ENCODE results near the gene PRKCA.

The PRKCA gene

DNA sequence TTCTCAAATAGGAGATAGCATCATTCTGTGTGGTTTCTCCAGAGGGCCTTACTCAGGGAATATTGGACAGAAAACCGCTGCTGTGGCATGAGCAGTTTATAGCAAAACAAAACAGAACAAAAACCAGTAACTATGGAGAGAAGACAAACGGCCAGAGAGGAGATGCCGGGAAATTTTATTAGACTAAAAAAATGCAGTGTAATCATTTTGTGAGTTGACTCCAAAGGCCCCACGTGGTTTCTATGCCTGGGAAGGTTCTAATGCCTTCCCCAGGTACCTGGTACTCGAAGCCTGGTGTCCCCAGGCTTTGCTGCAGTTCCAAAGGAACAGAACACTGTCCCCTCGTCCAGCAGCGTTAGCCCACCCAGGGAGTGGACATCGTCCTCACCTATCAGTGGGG, 519.6 kb downstream of the PRKCA start:
- no peak for DNase-seq (ENCODE audit: low read depth in 1 of 2, low spot score in 1 of 2)

DNA sequence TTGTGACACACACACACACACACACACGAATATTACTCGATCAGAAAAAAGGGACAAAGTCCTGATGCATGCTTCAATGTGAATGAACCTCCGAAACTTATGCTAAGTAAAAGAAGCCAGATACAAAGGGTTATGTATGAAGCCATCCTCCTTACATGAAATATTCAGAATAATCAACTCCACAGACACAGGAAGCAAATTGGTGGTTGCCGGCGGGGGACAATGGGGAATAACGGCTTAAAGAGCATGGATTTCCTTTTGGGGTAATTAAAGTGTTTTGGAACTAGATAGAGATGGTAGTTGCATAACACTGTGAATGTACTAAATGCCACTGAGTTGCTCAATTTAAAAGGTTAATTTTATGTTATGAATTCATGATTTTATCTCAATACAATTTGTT, 524.4 kb downstream of the PRKCA start:
- DNase-seq (ENCODE audit: low read depth in 1 of 2, low spot score in 1 of 2): no peak

DNA sequence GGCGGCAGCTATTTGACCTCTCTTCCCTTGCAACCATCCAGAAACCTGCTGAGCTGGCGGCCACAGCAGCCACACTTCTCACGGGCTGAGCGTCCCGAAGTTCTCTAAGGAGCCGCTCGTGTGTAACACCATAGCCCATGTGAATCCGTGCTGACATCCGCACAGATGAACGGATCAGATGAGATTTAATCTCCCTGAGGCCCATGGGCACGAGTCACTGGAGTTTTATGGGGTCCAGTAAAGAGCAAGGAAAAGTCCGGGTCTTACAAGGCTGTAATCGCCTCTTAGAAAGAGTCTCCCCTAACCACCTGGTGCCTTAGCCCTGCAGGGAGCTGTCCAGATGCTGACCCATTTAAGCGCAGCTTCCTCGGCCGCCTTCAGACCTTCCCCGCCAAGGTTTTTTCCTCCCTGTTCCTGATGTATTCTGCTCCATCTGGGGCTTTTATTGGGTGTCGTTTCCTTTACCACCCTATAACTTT, 527.0 kb downstream of the PRKCA start:
- DNase-seq (ENCODE audit: low read depth in 1 of 2, low spot score in 1 of 2): no peak

DNA sequence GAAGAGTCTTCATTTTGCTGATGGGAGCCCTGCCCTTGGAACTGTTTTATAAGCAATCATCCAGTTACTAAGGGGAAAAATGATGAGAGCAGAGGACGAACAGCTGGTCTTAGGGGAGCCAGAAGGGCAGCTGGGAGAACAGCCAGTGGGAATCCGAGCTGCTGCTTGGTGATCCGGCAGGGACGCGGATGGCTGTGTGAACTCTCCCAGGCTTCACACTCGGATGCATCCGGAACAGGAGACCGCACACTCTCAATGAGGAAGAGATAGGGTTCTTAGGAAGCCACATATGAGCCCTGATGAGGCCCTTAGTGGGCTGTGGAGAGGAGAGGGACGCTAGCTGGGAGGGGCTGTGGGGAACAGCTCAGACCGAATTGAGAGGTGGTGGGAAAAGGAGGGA, 527.5 kb downstream of the PRKCA start:
- no peak for DNase-seq (ENCODE audit: low read depth in 1 of 2, low spot score in 1 of 2)

DNA sequence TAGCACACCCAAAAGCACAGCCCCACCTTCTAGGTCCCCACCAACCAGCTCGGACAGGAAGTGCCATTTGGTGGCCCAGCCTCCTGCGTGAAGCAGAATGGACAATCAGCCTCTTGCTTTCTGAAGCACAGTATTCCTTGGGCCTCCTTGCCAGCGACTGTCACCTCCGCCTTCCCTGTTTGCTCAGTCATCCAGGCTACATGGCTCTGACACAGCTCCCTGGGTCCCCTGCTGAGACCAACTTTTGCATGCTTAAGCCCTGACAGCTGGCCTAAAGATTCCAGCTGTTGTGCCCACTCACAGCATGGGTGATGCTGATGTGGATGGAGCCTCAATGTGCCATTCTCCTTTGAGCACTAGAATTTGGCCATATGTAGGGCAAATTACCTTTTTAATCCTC, 528.0 kb downstream of the PRKCA start:
- DNase-seq (ENCODE audit: low read depth in 1 of 2, low spot score in 1 of 2): no peak

DNA sequence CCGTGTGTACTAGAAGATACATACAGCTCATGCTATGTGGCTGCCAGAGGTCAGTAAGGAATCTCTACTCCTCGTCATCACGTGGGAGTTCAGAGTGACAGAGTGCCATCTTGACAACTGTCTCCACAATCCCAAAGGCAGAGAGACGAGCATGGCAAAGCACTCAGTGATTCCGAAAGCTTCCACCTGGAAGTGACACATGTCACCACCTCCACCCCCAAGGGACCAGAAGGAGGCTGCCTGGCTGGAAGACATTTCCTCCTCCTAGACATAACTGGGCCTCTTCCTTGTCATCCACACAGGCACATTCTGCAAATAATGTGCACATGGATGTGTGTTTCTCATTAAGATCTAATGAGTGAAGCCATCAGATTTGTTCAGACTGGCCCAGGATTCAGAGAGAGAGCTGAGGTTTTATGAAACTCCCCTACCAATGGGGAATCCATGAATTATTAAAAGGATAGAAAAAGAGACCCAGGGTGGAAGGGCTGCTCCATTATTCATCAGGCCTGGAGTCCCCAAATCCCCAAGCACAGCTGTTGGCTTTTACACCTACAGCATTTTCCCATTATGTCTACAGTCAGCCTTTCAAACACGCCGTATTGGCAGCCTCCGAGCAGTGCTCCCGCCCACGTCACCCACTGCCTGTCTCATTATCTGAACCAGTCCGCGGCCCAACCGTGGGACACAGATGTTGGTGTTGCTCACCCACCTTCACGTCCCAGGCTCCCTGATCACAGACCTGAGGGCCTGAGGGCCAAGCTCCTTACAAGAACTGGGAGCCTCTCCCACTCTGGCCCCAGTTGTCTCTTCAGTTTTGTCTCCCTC, 529.2 kb downstream of the PRKCA start:
- DNase-seq (ENCODE audit: low read depth in 1 of 2, low spot score in 1 of 2): no peak

DNA sequence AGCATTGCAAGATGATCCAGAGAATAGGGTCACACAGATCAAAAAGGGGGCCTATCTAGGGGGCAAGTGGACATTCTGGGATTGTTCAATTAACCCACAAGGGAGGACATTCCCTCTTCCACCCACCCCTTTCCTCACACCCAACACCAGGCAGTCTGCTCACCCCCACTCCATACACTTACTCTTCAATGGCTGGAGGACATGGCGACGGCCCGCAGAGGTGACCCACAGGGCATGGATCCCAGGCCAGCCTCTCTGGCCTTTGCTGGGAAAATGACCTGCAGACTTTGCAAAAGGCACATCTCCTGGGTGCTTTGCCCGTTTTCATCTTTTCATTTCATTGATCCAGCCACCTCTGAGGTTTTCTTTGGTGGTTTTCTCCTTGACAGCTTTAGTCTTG, 530.8 kb downstream of the PRKCA start:
- DNase-seq (ENCODE audit: low read depth in 1 of 2, low spot score in 1 of 2): no peak

DNA sequence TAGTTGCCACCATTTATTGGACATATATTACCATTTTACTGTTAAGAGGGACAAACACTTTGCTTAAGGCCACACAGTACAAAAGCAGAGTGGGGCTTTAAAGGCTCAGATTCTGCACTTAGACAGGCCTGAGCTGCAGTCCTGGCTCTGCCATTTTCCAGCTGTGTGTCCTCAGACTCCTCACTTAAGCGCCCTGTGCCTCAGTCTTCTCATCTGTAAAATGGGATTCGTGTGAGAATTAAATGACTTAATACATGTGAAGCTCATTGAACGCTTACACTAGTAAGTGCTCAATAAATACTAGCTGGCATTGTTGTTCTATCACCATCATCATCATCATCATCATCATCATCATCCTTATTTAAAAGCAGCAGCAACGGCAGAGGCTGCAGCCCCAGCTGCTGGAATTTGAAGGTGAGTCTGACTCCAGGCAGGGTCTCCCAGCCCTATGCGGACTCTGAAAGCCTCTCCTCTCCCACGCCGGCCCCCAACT, 532.1 kb downstream of the PRKCA start:
- DNase-seq (ENCODE audit: low read depth in 1 of 2, low spot score in 1 of 2): no peak

DNA sequence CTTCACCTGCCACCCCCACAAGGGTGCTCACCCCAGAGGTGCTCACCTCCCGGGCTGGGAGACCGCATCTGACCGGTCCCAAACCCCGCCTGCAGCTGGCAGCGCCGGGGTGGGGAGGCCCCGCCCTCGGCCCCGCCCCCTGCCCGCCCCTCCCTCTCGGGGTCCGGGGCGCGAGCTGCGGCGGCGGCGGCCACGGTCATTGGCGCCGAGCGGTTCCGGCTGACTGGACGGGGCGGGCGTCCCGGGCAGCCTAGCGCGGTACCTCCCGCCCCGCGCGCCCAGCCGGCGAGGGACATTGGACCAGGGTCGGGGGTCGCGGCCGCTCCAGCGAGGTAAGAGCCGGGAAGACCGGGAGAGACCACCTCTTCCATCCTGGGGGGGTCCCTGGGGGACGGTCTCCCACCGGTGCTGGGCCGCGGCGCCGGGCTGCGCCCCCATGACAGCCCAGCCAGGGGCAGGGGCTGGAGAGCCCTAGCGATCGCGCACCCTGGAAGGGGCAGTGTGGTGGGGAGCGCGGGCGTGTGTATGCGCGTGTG, 532.6 kb downstream of the PRKCA start, which contains the start of gene CACNG5:
Gene CACNG5 (plus strand): TSS at position 199 of the 536 bp plus-strand sequence. CDS start 42,216 bp downstream, outside the sequence.
- no peak for DNase-seq (ENCODE audit: low read depth in 1 of 2, low spot score in 1 of 2)

DNA sequence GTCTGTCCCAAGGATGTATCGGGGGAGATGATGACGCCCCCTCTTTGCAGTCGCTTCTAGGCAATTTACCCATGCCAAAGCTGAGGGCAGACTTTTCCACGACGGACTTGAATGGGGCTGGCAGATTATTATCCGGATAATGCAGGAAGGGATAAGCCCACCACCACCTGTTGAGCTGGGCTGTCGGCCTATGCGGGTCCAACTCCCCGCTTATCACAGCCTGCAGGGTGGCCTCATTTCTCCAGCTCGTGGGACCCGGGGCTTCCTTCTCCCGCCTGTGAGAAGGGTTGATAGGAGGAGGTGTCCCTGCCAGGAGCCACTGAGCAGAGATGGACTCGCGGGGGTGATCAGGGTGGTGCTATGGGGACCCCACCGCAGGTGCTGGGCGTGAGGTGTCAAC, 533.1 kb downstream of the PRKCA start:
- no peak for DNase-seq (ENCODE audit: low read depth in 1 of 2, low spot score in 1 of 2)

DNA sequence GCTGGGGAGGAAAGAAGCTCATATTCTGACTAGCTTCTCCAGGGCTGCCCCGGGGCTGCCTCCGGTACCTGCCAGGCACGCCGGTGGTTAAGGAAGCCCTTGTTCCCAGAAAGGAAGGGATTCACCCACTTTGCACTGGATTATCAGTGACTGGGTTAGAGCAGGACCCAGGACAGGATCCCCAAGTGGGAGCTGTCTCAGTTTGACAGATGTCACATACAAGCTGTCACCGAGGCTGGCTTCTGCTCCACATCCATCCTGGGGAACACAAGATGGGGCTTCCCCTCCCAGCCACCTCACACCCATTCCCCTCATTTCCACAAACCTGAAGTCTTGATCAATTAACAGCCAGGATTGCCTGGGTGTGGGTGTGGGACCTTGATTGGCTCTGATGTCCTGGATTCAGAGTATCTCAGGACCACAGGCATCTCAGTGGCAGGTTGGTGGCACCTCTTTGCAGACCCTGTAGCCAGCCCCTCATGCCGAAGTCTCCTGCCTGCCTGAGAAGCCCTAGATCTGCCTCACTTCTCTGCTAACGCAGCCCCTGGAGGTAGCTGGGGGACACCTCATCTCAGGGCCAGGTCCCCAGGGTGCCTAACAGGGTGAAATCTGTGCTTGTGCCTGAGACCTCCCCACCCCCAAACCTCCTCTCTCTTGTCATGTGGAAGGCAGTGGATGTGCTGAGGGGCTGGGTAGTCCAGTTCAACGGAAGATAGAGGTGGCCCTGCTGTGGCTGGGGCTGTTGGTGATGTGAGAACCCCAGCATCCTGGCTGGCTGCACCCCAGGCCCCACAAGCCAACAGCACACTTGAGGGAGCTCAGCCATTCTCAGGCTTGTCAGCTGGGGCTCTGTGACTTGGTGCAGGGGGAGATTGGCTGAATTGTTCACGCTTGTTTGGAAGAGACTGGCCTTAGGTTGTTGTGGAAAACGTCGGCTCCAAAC, 533.9 kb downstream of the PRKCA start:
- no peak for DNase-seq (ENCODE audit: low read depth in 1 of 2, low spot score in 1 of 2)

DNA sequence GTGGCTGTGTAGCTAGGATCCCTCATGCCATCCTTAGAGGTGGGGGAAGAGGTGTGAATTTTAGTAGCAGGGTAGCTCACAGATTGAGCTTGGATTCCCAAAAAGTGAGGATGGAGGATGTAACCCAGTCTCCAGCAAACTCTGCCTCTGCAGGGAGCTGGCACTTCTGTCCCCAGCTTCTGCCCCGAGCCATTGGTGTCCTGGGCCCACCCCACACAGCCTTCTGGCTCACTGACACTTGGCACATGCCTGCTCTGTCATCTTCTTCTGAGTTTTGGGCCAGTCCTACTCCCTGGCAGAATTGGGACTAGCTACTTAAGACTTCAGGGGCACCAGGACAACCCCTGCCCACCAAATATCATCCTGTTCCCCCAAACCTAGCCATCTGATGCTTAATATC, 534.8 kb downstream of the PRKCA start:
- no peak for DNase-seq (ENCODE audit: low read depth in 1 of 2, low spot score in 1 of 2)

DNA sequence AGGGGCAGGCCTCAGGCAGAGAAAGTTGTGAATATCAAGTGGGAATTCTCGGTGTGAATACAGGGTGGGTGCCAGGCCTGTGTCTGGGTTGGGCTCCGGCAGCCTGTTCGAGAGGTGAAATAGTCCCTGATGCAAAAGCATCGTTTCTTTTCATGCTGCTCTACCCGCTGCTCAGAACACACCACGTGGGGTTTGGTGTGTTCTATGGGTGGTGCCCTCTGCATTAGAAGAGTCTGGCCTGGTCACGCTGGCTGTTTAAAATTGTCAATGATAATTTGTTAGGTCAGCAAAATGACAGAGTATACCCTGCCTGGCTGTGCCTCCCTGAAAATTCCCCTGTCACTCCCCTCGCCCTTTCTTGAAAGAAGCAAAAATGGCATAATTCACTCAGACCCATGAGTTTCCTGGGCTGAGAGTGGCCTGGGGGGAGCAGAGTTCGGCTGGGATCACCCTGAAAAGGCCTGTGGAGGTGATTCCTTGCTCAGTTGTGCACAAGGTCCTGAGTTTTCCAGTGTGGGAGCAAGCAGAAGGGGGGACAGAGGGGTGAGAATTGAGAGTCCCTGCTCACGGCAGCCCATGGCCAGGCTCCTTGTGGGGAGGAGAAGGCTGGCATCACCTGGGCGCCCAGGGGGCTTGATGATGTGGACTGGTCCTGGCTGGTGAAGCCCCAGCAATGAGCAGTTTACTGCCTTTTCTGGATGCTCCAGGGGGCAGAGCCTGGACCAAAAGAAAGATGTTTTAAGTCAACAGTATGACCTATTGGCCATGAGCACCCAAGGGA, 535.7 kb downstream of the PRKCA start:
- DNase-seq (ENCODE audit: low read depth in 1 of 2, low spot score in 1 of 2): no peak

DNA sequence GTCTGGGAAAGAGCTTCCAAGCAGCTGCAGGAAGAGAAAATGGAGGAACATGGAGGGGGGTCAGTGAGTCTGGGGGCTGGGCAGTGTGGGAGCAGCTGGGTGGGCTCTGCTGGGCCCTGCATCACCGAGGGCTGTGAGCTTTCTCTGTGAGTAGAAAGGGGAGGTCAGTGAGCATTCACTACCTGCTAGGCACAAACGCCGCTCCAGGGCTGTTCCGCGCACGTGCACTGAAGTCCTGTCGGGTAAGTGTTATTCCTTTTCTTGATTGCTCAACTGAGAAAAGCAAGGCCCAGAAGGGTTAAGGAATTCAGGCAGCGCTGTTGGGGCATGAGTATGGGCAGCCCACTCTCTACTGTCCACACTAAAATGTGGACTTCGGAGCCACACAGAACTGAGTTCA, 537.2 kb downstream of the PRKCA start:
- no peak for DNase-seq (ENCODE audit: low read depth in 1 of 2, low spot score in 1 of 2)

DNA sequence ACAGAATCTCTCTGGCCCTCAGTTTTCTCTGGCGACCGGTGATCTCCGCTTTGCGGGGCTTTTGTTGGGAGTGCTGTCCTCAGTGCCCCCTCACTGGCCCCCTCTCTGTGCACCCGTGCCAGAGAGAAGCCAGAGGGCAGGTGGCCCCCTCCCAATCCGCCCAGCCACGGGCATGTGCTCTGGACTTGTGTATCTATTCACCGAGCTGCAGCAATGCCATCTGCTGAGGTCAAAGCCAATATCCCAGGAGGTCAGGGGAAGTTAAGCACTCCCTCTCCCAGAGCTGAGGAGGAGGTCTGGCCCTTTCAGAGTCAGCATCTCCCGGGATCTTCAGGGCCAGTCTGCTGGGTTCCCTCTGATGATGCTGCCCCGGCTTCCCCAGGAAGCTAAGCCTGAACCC, 537.6 kb downstream of the PRKCA start:
- DNase-seq (ENCODE audit: low read depth in 1 of 2, low spot score in 1 of 2): no peak

DNA sequence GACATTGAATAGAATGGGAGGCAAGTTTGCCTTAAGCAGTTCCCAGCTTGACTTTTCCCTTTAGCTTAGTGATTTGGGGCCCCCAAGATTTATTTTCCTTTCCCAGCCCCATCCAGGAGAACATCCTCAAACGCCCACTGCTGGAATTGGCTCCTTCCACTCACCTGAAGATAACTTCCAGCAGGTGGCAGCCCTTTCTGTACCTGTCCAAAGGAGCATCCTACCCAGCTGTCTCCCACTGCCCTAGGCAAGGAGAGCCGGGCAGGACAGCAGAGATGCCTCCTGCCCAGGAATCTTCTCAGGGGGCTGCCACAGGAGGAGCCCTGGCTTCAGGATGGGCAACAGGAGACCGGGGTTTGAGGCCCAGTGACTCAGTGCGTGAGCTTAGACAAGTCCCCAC, 538.9 kb downstream of the PRKCA start:
- DNase-seq (ENCODE audit: low read depth in 1 of 2, low spot score in 1 of 2): no peak

DNA sequence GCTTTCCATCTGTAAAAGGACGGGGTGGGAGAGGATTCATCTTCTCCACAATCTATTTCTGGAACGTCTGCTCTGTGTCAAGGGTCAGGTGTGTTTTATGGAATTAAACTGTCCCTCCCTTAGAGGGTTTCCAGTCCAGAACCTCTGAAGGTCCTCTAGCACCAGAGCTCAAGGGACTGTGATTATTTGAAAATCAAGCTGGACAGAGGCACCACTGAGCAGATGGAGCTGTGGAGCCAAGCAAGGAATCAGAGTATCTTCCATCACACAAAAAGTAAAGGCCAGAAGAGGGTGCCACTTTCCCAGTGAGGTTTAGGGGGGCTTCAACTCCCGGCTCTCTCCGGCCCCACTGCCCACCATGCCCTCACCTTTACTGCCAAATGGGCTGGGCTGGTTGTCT, 539.3 kb downstream of the PRKCA start:
- no peak for DNase-seq (ENCODE audit: low read depth in 1 of 2, low spot score in 1 of 2)

DNA sequence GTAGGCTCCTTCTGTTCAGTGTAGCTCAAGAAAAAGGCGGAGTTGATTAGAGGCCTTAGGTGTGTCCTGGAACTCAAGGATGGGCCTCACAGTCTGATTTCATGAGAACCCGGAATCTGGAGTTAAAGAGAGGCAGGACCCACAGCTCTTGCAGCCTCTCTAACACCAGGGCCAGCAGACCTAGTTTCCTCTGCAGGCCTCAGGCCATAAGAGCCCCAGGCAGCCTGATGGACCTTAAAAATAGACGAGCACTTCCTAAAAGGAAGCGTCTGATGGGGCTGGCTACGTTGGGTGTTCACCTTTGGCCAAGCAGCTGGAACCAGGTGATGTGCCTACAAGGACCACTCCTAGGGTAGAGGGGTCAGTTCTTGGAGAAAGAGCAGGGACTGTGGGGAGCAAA, 540.1 kb downstream of the PRKCA start:
- DNase-seq (ENCODE audit: low read depth in 1 of 2, low spot score in 1 of 2): no peak

DNA sequence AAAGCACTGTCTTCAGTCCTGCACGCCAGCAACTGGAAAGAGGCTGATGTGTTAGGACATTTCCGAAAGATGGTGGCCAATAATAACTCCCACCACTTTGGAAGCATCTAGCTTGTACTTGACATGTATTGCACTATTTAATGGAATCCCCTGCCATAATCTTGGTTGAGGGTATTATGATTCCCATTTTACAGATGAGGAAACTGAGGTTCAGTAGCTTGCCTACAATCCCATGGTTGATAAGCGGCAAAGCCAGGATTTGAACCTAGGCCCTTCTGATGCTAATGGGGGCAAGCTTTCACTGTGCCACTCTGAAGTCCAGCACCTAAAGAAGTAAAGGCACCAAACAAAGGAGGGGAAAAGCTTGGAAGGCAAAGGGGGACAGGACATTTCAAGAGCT, 540.5 kb downstream of the PRKCA start:
- DNase-seq (ENCODE audit: low read depth in 1 of 2, low spot score in 1 of 2): no peak

DNA sequence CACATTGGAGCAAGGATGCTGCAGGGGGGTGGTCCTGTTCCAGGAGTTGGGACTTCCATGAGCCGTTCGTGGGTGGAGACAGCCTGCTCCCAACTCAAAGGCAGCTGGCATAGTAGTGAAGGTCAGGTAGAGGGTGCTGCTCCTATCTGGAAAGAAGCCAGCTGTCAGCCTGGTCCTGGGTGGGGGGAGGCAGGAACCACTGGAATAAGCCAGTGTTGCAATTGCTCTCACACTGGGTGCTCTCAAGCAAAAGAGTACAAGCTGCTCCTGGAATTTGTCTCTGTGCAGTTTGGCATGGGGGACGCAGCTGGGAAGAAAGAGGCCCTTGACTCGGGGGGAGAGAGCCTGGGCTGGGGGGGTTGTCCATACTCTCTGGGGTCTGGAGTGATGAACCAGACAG, 541.2 kb downstream of the PRKCA start:
- no peak for DNase-seq (ENCODE audit: low read depth in 1 of 2, low spot score in 1 of 2)

DNA sequence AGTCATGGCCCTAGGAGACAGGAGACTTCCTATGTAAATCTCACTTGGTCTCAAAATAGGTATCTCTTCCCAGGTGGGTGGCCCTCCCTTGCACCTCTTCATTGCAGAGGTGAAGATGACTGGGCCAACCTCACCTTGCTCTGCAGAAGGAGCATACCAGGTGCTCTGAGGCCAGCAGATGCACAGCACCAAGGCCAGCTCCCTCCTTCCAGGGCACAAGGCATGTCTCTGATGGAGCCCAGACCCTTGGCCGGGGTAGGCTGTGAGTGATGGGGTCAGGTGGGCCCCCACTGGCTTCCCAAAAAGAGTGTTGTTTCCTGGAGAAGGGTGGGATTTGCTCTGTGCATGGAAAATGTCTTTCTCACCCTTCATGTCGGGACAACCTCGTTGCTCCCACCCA, 545.3 kb downstream of the PRKCA start:
- no peak for DNase-seq (ENCODE audit: low read depth in 1 of 2, low spot score in 1 of 2)

Measured in stimulated activated CD4-positive, alpha-beta T cell treated with anti-CD3 and anti-CD28 coated beads, Interleukin-15, amount 100 ng/mL, for 1 hour (primary cell).